ENCODE data around the gene TPK1.

TPK1 gene

GRCh38 chr7:144483189-144483588 is 352.7 kb downstream of the TPK1 start:
- TF ChIP-seq, protein P1, sequence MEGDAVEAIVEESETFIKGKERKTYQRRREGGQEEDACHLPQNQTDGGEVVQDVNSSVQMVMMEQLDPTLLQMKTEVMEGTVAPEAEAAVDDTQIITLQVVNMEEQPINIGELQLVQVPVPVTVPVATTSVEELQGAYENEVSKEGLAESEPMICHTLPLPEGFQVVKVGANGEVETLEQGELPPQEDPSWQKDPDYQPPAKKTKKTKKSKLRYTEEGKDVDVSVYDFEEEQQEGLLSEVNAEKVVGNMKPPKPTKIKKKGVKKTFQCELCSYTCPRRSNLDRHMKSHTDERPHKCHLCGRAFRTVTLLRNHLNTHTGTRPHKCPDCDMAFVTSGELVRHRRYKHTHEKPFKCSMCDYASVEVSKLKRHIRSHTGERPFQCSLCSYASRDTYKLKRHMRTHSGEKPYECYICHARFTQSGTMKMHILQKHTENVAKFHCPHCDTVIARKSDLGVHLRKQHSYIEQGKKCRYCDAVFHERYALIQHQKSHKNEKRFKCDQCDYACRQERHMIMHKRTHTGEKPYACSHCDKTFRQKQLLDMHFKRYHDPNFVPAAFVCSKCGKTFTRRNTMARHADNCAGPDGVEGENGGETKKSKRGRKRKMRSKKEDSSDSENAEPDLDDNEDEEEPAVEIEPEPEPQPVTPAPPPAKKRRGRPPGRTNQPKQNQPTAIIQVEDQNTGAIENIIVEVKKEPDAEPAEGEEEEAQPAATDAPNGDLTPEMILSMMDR (IDR thresholded peaks at IDR 0.05) = no peak
- no peak overlapping the region for H3K27ac ChIP-seq
- DNase-seq (ENCODE audit: low spot score) = no peak
- no peak overlapping the region for H3K4me3 ChIP-seq

DNA sequence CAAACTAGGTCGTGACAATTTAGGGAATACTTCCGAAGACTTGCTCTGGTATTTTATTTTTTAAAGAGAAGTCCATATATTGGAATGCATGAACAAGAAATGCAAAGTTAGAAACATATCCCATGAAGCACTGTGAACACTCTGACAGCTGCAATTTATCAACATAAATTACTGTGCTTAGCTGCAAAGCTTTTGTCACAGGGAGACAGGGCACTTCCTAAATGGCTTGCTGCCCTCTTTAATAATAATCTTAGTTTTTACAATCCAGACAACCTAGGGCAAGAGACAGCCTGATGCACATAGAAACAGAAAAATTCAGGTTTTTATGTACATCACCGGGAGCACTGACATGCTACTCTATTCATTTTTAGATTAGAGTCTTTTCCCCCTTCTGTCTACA is 354.0 kb downstream of the TPK1 start:
- no peak for DNase-seq (ENCODE audit: low spot score)
- TF ChIP-seq, protein P1 (IDR thresholded peaks at IDR 0.05) = no peak
- Histone ChIP-seq H3K4me3 (no peak overlapping the region), H3K27ac (no peak overlapping the region)

DNA sequence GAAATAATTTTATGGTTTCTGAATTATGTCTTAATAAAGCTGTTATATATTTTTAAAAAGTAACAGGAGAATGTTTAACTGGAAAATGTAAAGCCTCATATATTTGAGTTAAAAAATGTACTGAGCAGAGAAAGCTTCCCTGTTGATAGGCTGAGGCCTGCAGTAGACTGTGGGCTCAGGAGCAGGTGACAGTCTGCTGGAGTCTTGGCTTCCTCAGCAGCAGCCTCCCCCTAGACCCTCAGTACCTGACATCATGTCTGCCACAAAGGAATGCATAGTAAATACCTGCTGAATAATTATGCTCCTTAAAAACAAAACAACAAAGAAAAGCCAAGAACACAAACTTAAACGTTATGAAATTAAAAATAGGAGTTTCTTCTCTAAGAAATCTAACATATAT is 358.5 kb downstream of the TPK1 start:
- TF ChIP-seq, protein P1 (IDR thresholded peaks at IDR 0.05) = no peak
- Histone ChIP-seq H3K4me3 (no peak overlapping the region), H3K27ac (no peak overlapping the region)
- no peak for DNase-seq (ENCODE audit: low spot score)

DNA sequence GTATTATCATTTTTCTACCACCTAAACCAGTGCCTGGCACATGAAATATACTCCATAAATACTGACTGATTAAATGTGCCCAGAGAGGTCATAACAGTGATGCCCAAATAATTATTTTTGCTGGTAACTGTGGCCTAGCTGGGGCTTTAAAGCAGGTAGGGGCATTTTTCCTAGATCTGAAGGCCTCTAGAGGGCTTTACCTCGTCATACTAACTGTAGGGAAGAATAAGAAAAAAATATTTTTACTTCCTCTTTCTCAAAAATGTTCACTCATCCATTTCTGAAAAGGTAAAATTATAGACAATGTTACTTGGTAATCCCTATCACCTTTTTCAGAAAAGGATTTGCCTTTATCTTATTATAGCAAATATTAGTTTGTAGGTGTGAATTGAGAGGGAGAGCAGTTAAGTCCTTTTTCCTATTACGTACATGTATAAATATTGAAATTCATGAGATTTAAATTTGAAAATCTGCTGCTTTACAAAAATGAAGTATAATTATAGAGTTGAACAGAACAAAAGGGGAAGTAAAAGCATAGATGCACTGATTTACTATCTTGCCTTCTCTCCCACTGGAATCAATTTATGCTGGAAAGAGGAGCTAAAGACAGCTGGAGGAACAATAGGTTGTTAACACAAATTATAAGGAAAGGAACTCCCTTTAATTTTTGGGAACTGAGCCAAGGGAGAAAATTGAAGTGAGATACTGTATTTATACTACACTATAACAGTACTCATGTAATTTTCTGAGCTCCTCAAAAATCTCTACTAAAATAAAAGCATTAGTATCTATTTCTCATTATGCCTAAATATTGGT is 360.8 kb downstream of the TPK1 start:
- DNase-seq (ENCODE audit: low spot score) = no peak
- TF ChIP-seq, protein P1 (IDR thresholded peaks at IDR 0.05) = no peak
- Histone ChIP-seq H3K4me3 (no peak overlapping the region), H3K27ac (no peak overlapping the region)

GRCh38 chr7:144474363-144474762 is 361.5 kb downstream of the TPK1 start:
- no peak overlapping the region for H3K27ac ChIP-seq
- no peak overlapping the region for H3K4me3 ChIP-seq
- no peak for DNase-seq (ENCODE audit: low spot score)
- TF ChIP-seq, protein P1 (IDR thresholded peaks at IDR 0.05) = no peak

- no peak for DNase-seq (ENCODE audit: low spot score)
- Histone ChIP-seq H3K27ac (no peak overlapping the region), H3K4me3 (no peak overlapping the region)
- TF ChIP-seq, protein P1 (IDR thresholded peaks at IDR 0.05) = no peak
These were observed 361.9 kb downstream of the TPK1 start for GRCh38 chr7:144473908-144474307.

DNA sequence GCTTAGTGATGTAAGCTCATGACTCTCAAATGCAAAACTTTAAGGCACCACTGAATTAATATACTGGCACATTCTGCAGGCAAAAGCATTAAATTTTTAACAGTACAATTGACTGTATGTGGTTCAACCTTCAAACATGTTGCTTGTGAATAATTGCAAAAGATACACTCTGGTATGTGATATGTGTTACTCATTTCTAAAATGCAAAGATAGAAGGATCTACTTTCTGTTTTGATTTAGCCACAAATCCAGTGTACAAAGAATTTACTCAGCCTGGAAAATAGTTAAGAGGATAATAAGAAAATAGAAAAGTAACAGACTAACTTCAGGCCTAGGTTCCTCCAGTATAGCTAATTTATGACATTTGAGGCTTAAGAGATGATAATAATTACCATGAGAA is 365.8 kb downstream of the TPK1 start:
- TF ChIP-seq, protein P1 (IDR thresholded peaks at IDR 0.05) = no peak
- H3K27ac ChIP-seq = no peak overlapping the region

More for the DNA sequence above, 365.8 kb downstream of the TPK1 start:
- DNase-seq (ENCODE audit: low spot score) = no peak
- no peak overlapping the region for H3K4me3 ChIP-seq

All from coronary artery (tissue), 2 donors.